Upper lobe of left lung (tissue), 4 donors: ENCODE measurements around the gene MTA2.

Source experiments
- CTCF ChIP-seq, 6 experiments: fragments of 450-650 bp in 4 of 6; fragments of 200-600 bp in 2 of 6; sonication (generic) in 2 of 6; IDR thresholded peaks; one replicate each; pipeline ENCODE4 v1.5.1; 2016 to 2019; ENCODE audit warnings: antibody characterized with exemption in 6 of 6
- POLR2A ChIP-seq, 4 donors: fragments of 450-650 bp; IDR thresholded peaks; one replicate each; pipeline ENCODE4 v1.5.1; 2016 to 2017; ENCODE audit warnings: antibody characterized with exemption in 4 of 4, mild to moderate bottlenecking in 2 of 4

- no peak for TF ChIP-seq CTCF (IDR thresholded peaks at IDR 0.05)
- no peak for TF ChIP-seq POLR2A (IDR thresholded peaks at IDR 0.05)
Observed at GRCh38 chr11:62610403-62610802, 8.7 kb upstream of the MTA2 start.
